GM12875 (cell line): ENCODE results near the gene TMPRSS4.
"Not testable (repeated sequence)": the region's sequence is repeated elsewhere in the genome, so short reads cannot be mapped to it uniquely, and the experiment has no call there.

ENCODE experiments used
- H3K4me3 ChIP-seq: one replicate; pipeline ENCODE4 v1.5.1; 2011; ENCODE audit warnings: low read depth, low read length, control low read depth
- TF ChIP-seq, protein P1 (sequence below): IDR thresholded peaks from 2 replicates; pipeline ENCODE4 v1.5.1; 2011; ENCODE audit warnings: low read depth, mild to moderate bottlenecking, control low read depth, inconsistent platforms, low read length, moderate library complexity, borderline replicate concordance; ENCODE audit not compliant: insufficient read depth

TMPRSS4 gene

DNA sequence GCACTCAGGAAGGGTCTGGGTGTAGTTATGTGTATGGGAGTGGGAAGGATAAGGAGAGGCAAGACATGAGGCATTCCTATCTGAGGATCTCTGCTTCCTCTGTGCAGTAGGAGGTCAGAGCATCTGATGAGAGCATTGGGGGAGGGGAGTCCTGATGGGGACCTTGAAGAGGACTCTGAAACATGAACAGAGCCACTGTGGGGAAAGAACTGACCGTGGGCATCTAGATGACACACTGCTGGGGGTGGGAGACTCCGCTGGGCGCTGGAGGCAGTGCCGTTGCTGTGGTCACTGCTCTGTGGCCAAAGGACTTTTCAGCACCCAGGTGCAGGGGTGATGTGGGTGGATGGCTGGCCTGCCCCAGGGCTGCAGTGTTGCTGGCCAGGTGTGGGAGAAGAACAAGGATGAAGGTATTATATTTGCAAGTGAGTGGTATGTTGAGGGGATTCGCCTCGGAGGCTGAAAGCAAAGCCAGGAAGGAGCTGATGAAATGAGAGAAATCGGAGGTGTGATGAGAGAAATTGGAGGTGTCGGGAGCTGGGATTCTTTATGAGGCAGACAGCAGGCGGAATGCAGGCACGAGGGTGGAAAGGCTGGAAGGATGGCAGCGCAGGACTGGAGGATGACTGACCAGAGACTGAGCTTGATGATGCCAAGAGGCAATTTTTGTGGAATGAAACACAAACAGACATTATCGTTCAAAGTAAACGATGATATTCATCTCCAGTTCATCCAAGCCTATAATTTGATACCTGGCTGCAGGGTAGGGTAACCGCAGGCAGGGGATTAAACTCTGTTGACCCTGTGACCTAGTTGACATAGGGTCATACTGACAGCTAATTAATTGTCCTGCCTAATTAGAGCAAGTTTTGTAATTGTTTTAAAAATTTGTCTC, 19.4 kb upstream of the TMPRSS4 start:
- TF ChIP-seq, protein P1, sequence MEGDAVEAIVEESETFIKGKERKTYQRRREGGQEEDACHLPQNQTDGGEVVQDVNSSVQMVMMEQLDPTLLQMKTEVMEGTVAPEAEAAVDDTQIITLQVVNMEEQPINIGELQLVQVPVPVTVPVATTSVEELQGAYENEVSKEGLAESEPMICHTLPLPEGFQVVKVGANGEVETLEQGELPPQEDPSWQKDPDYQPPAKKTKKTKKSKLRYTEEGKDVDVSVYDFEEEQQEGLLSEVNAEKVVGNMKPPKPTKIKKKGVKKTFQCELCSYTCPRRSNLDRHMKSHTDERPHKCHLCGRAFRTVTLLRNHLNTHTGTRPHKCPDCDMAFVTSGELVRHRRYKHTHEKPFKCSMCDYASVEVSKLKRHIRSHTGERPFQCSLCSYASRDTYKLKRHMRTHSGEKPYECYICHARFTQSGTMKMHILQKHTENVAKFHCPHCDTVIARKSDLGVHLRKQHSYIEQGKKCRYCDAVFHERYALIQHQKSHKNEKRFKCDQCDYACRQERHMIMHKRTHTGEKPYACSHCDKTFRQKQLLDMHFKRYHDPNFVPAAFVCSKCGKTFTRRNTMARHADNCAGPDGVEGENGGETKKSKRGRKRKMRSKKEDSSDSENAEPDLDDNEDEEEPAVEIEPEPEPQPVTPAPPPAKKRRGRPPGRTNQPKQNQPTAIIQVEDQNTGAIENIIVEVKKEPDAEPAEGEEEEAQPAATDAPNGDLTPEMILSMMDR, result no peak
- H3K4me3 ChIP-seq, result no peak overlapping the region

DNA sequence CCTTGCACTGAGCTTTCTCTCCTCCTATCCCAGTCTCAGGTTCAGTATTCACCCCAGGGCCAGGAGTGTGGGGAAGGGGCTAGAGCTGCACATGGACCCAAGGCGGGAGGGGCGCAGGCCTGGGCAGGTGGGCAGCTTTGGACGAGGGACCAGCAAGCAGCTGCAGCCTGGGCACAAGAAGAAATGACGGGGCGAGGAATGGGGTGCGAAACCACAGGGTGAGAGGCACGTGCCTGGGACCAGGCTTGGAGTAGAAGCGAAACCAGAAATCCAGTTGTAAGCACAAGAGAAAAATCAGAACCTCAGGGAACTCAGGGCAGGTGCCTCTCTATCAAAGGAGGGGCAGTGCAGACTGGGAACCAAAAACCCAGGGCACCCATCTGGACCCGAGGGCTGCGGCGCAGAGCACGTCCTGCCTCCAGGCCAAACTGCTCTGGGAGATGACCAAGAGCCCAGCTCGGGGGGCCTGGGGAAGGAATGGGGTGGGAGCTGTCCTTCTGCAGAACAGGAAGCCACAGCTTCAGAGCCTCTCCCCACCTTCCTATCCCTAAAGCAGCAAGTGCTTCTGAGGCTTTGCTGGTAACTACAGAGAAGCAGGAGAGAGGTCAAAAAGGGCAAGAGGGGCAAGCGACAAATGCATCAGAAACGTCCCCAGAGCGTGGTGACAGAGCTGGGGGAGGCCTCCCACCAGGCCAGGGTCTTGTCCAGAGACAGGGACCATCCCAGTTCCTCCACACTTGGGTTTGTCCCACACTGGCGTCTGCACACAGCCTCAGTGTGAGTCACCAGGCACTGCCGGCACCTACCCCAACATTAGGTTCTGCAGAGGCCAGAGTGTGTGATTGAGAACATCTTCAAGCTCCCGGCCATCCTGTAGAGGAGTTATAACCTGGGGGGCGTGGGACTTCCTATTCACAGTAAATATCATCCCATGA, 18.3 kb upstream of the TMPRSS4 start:
- TF ChIP-seq, protein P1, result no peak
- H3K4me3 ChIP-seq, result no peak overlapping the region

DNA sequence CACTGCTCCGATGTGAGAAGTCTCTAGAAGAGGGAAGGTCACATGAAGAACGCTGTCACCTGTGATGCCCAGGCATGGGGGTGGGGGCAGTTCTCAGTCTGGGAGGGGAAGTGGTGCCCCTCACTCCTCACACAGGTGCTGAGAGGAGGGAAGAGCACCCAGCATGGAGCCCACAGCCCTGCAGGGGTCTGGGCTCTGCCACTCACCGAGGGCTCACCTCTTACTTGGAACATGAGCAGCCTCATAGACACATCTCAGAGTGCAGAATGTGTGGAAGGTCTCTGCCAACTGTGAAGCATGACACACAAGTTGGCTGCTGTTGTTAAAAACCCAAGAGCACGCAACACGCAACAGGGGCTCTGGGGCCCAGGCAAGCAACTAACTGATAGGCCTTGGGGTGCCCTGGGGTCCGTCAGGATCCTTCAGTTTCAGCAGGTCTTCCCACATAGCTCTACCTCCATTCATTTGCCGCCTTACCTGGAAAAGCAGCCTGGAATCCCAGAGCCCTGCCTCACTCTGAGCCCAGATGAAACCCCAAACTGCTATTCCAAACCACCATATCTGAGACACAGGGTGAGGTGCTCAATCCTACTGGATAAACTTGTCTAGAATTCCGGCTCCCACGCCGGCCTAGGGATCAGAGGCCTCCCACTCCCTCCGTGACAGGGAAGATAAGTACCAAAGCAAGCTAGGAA, 17.5 kb upstream of the TMPRSS4 start:
- TF ChIP-seq, protein P1, result no peak
- H3K4me3 ChIP-seq, result no peak overlapping the region

DNA sequence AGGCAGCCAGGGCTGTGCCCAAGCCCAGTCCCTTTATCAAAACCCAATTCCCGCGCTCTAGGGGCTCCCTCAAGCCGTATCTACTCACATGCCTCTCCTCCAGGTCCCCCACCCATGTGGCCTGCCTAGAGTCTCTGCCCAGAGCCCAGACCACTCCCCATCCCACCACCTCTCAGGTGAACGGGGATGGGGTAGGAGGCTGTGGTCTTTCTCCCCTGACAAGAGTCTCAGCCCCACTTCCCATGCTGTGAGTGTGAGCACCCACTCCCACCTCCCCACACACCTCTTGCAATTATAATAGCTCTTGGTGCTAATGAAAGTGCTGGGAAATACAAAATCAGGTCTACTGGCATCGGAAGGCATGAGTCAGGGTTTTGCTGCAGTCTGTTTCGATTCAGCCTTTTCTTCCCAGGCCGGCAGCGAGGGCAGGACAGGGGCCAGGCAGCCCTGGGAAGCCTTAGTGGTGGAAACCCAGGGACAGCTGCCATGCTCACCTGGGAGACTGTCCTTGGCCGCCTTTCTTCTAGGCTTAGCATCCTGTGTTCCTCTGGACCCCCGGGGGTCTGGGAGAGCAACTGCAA, 16.7 kb upstream of the TMPRSS4 start:
- TF ChIP-seq, protein P1, result no peak
- no peak overlapping the region for H3K4me3 ChIP-seq

DNA sequence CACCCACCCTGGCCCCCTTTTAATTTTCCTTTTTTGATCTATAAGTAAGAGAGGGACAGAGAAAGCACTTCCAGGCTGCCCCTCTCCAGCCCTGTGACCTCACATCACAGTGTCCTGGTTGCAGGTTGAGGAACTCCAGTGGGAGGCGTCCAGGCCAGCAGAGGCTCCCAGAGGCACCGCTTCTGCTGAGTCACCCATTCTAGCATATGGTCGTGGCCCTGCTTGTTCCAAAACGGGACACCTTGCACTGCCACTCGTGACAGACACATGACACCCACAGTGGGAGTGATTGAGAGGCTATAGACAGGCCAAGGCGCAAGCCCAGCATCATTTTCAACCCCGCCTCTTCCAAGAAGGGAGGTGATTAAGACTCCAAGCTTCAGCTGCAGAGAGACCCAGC, 16.0 kb upstream of the TMPRSS4 start:
- no peak overlapping the region for H3K4me3 ChIP-seq
- TF ChIP-seq, protein P1, result no peak

DNA sequence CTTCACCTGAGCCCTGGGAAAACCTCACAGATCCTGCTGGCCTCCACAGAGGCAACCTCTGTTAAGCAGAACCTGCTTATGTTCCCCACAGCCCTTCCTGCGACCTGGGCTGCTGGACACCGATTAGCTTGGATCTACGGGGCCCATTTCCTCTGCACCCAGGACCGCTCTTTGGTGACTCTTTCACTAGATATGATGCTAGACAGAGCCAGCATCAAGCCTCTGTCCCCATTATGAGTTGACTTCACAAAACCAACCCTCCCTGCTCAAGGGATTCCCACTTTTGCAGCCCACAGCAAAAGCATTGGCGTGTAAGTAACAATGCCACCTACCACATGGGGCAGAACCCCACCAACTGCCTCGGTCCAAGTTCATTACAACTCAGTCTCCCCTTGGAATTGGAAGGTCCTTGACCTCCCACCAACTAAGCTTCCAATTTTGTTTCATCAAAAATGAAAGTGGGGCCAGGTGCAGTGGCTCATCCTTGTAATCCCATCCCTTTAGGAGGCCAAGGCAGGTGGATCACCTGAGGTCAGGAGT, 15.2 kb upstream of the TMPRSS4 start:
- TF ChIP-seq, protein P1, result no peak
- H3K4me3 ChIP-seq, result no peak overlapping the region

DNA sequence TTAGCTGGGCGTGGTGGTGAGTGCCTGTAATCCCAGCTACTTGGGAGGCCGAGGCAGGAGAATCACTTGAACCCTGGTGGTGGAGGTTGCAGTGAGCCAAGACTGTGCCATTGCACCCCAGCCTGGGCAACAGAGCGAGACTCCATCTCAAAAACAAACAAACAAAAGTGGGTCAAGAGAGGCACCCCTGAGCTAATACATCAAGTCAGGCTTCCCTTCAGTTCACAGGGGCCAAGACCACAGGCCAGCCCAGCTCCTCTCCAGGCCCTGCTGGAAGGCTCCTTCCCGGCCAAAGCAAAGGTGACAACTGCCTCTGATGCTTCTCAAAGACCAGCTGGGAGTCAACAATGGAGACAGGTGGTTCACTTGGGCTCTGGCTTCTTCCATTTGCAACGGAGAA, 14.7 kb upstream of the TMPRSS4 start:
- H3K4me3 ChIP-seq, result not testable (repeated sequence)

DNA sequence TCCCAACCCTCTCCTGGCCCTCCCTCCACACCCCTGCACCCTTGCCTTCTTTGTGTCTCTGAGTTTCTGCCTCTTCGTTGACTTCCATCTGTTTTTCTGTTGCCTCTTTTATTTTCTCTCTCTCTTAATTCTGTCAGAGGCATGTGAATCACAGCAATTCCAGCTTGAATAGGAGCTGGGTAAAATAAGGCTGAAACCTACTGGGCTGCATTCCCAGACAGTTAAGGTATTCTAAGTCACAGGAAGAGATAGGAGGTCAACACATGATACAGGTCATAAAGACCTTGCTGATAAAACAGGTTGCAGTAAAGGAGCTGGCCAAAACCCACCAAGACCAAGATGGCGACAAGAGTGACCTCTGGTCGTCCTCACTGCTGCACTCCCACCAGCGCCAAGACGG, 14.2 kb upstream of the TMPRSS4 start:
- H3K4me3 ChIP-seq, result not testable (repeated sequence)
